ENCODE data around the gene PCSK7. TPM values are rescaled to one million over a fixed set of nuclear protein-coding genes. Genes with fewer than 3 reads are reported as not detected.
A peak's percentile ranks its signal among the peaks of the same experiment; 100 is the strongest.

Gene PCSK7
- total and polyA plus RNA-seq, 2 of the 8 experiments (the other 6 are each of a cell fraction or from before 2014, with no cell fraction given), result 23.4 to 38.5 TPM

GRCh38 chr11:117197516-117198456 is 34.1 kb downstream of the PCSK7 start (continued):
- TF ChIP-seq FOSL1 (IDR thresholded peaks at IDR 0.05; ENCODE audit: insufficient read depth, low read depth, low read length) (no peak), JUND (IDR thresholded peaks at IDR 0.05; ENCODE audit: low read length) (no peak), CHD1 (IDR thresholded peaks at IDR 0.05; ENCODE audit: low read depth, low read length) (no peak), RXRA (IDR thresholded peaks at IDR 0.05; ENCODE audit: insufficient read depth, low read depth, low read length) (no peak), E2F6 (IDR thresholded peaks at IDR 0.05) (no peak), SIRT6 (IDR thresholded peaks at IDR 0.05; ENCODE audit: low read length) (no peak), BRCA1 (IDR thresholded peaks at IDR 0.05; ENCODE audit: low read depth, low read length) (no peak), TCF12 (IDR thresholded peaks at IDR 0.05; ENCODE audit: low read depth, low read length) (no peak), EP300 (IDR thresholded peaks at IDR 0.05; ENCODE audit: borderline replicate concordance in 1 of 2, low read depth in 2 of 2, low read length in 2 of 2) (no peak), SAP30 (IDR thresholded peaks at IDR 0.05; ENCODE audit: insufficient read depth, insufficient replicate concordance, low read length) (no peak), USF2 (IDR thresholded peaks at IDR 0.05; ENCODE audit: low read length) (no peak), KDM4A (IDR thresholded peaks at IDR 0.05; ENCODE audit: low read depth, low read length, severe bottlenecking) (no peak), CBX8 (IDR thresholded peaks at IDR 0.05; ENCODE audit: borderline replicate concordance, low read depth, low read length) (no peak), SIN3A (conservative IDR thresholded peaks at IDR 0.05 in 1 of 2, IDR thresholded peaks at IDR 0.05 in 1 of 2; ENCODE audit: low read depth in 1 of 2, low read length in 2 of 2) (0 out of 4 replicates have a peak, but pooled peaks of 1 of the 2 experiments have one; percentile 42), JUN (IDR thresholded peaks at IDR 0.05; ENCODE audit: low read depth, low read length) (no peak), CHD2 (IDR thresholded peaks at IDR 0.05; ENCODE audit: low read length) (no peak), PHF8 (conservative IDR thresholded peaks at IDR 0.05; ENCODE audit: low read depth, low read length) (no peak), EGR1 (IDR thresholded peaks at IDR 0.05; ENCODE audit: borderline replicate concordance, low read depth, low read length) (peak; percentile 51; the same call in 1 of the 2 replicates), RBBP5 (IDR thresholded peaks at IDR 0.05; ENCODE audit: borderline replicate concordance, low read depth, low read length) (no peak), SIX5 (IDR thresholded peaks at IDR 0.05; ENCODE audit: low read depth, low read length) (no peak), GTF2F1 (IDR thresholded peaks at IDR 0.05; ENCODE audit: borderline replicate concordance, low read depth, low read length) (no peak), KDM1A (IDR thresholded peaks at IDR 0.05; ENCODE audit: borderline replicate concordance, low read length) (no peak)

Data from H1 (cell line).